ENCODE data around the gene TRAPPC12.
A peak's percentile ranks its signal among the peaks of the same experiment; 100 is the strongest.
"Not testable (repeated sequence)": the region's sequence is repeated elsewhere in the genome, so short reads cannot be mapped to it uniquely, and the experiment has no call there.

TRAPPC12 gene

GRCh38 chr2:3442185-3442584 is 62.7 kb downstream of the TRAPPC12 start:
- DNase-seq (ENCODE audit: insufficient read length, low spot score) (no peak), FAIRE-seq (no peak)
- TF ChIP-seq, protein P1, sequence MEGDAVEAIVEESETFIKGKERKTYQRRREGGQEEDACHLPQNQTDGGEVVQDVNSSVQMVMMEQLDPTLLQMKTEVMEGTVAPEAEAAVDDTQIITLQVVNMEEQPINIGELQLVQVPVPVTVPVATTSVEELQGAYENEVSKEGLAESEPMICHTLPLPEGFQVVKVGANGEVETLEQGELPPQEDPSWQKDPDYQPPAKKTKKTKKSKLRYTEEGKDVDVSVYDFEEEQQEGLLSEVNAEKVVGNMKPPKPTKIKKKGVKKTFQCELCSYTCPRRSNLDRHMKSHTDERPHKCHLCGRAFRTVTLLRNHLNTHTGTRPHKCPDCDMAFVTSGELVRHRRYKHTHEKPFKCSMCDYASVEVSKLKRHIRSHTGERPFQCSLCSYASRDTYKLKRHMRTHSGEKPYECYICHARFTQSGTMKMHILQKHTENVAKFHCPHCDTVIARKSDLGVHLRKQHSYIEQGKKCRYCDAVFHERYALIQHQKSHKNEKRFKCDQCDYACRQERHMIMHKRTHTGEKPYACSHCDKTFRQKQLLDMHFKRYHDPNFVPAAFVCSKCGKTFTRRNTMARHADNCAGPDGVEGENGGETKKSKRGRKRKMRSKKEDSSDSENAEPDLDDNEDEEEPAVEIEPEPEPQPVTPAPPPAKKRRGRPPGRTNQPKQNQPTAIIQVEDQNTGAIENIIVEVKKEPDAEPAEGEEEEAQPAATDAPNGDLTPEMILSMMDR (IDR thresholded peaks at IDR 0.05; ENCODE audit: insufficient read depth, missing control alignments), result no peak

- TF ChIP-seq, protein P1 (IDR thresholded peaks at IDR 0.05; ENCODE audit: insufficient read depth, missing control alignments), result no peak
Measured at GRCh38 chr2:3443083-3443482, 63.6 kb downstream of the TRAPPC12 start.

GRCh38 chr2:3443506-3444084 is 64.1 kb downstream of the TRAPPC12 start:
- DNase-seq (ENCODE audit: insufficient read length, low spot score) (no peak), FAIRE-seq (no peak)
- TF ChIP-seq, protein P1 (IDR thresholded peaks at IDR 0.05; ENCODE audit: insufficient read depth, missing control alignments), result no peak

More at GRCh38 chr2:3443083-3443482, 63.6 kb downstream of the TRAPPC12 start:
- FAIRE-seq (no peak), DNase-seq (ENCODE audit: insufficient read length, low spot score) (no peak)

GRCh38 chr2:3445891-3446290 is 66.4 kb downstream of the TRAPPC12 start:
- TF ChIP-seq, protein P1 (IDR thresholded peaks at IDR 0.05; ENCODE audit: insufficient read depth, missing control alignments), result no peak
- no peak for DNase-seq (ENCODE audit: insufficient read length, low spot score)
- FAIRE-seq, result no peak

DNA sequence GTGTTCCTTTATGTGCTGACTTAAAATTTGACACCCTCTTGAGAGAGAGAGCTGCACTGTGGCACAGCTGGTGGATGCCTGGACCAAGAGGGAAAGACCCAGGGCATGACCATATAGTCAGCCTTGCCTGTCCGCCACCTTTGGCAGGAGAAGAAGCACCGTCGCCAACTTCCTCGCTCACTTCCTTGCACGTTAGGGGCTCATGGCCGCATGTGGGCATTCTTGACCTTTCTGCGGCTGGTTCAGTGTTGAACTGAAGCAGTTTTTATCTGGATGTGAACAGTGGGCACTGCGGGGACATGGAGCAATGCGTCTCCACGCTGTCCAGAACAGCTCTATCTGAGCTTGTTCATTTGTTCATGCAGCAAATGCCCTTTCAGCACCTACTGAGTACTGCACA is 66.9 kb downstream of the TRAPPC12 start:
- DNase-seq (ENCODE audit: insufficient read length, low spot score), result no peak
- no peak for FAIRE-seq
- TF ChIP-seq, protein P1 (IDR thresholded peaks at IDR 0.05; ENCODE audit: insufficient read depth, missing control alignments), result no peak

DNA sequence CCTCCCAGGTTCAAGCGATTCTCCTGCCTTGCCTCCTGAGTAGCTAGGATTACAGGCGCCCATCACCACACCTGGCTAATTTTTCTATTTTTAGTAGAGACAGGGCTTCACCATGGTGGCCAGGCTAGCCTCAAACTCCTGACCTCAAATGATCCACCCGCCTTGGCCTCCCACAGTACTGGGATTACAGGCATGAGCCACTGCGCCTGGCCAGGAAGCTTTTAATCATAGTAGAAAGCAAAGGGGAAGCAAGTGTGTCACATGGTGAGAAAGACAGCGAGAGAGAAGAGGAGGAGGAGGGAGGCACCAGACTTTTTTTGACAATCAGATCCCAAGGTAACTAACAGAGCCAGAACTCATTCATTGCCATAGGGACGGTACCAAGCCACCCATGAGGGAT is 67.7 kb downstream of the TRAPPC12 start:
- not testable (repeated sequence) for FAIRE-seq

GRCh38 chr2:3447789-3448317 is 68.4 kb downstream of the TRAPPC12 start:
- FAIRE-seq (no peak), DNase-seq (ENCODE audit: insufficient read length, low spot score) (peak; percentile 40)
- TF ChIP-seq, protein P1 (IDR thresholded peaks at IDR 0.05; ENCODE audit: insufficient read depth, missing control alignments), result no peak

More for the DNA sequence above, 67.7 kb downstream of the TRAPPC12 start:
- DNase-seq (ENCODE audit: insufficient read length, low spot score), result not testable (repeated sequence)

- not testable (repeated sequence) for FAIRE-seq; DNase-seq (ENCODE audit: insufficient read length, low spot score)
Measured at GRCh38 chr2:3448441-3448911, 69.0 kb downstream of the TRAPPC12 start.
